CD14-positive monocyte (primary cell): Measurements from ENCODE around the gene IBA57. TPM values are rescaled to one million over a fixed set of nuclear protein-coding genes. Genes with fewer than 3 reads are reported as not detected.

Experiments used
- DNase-seq, 3 donors: peaks; one replicate each; pipeline ENCODE4 v3.0.0-alpha.2; 2011 to 2022
- H2AFZ ChIP-seq: 2 replicates; pipeline ENCODE4 v1.6.0; 2012; ENCODE audit warnings: mild to moderate bottlenecking, low read depth, low read length, inconsistent platforms; ENCODE audit not compliant: insufficient read depth, poor library complexity, severe bottlenecking
- H3K27ac ChIP-seq, 2 donors: 1 replicate in 1 of 2; 2 replicates in 1 of 2; pipeline ENCODE4 v1.5.1; 2012 to 2013; ENCODE audit warnings: low read length in 2 of 2, control low read depth in 1 of 2, inconsistent platforms in 1 of 2, low read depth in 1 of 2, mild to moderate bottlenecking in 1 of 2
- H3K27me3 ChIP-seq, 2 donors: one replicate each; pipeline versions ENCODE4 v1.6.0 to v1.6.1; 2011 to 2013; ENCODE audit warnings: low read length in 2 of 2; ENCODE audit not compliant: control insufficient read depth in 2 of 2, insufficient read depth in 2 of 2
- H3K36me3 ChIP-seq, 2 donors: replicated peaks in 1 of 2; 1 replicate in 1 of 2; 2 replicates in 1 of 2; pipeline versions ENCODE4 v1.5.1 to v1.6.1; 2012 to 2013; ENCODE audit warnings: low read length in 2 of 2, control low read depth in 1 of 2, inconsistent platforms in 1 of 2, mild to moderate bottlenecking in 1 of 2; ENCODE audit not compliant: insufficient read depth in 2 of 2, control insufficient read depth in 1 of 2
- H3K4me1 ChIP-seq, 2 donors: 1 replicate in 1 of 2; 2 replicates in 1 of 2; pipeline versions ENCODE4 v1.5.1 to v1.6.1; 2012 to 2013; ENCODE audit warnings: low read length in 2 of 2, control low read depth in 1 of 2, inconsistent platforms in 1 of 2, mild to moderate bottlenecking in 1 of 2, moderate library complexity in 1 of 2; ENCODE audit not compliant: insufficient read depth in 2 of 2, control insufficient read depth in 1 of 2
- H3K4me2 ChIP-seq: replicated peaks from 2 replicates; pipeline ENCODE3; 2012; ENCODE audit warnings: low read length, moderate library complexity, mild to moderate bottlenecking; ENCODE audit not compliant: poor library complexity, severe bottlenecking; ENCODE audit errors: extremely low read depth
- H3K4me3 ChIP-seq, 3 experiments: fragments of 200-600 bp in 1 of 3; sonication (generic) in 1 of 3; replicated peaks in 1 of 3; 1 replicate in 2 of 3; 2 replicates in 1 of 3; pipeline ENCODE4 v1.5.1; 2011 to 2013; ENCODE audit warnings: low read length in 3 of 3, mild to moderate bottlenecking in 3 of 3, control low read depth in 2 of 3, low read depth in 2 of 3, inconsistent platforms in 1 of 3, moderate library complexity in 1 of 3
- H3K79me2 ChIP-seq: 2 replicates; pipeline ENCODE4 v1.6.0; 2012; ENCODE audit warnings: mild to moderate bottlenecking, control low read depth, inconsistent platforms, low read length, moderate library complexity; ENCODE audit not compliant: insufficient read depth
- H3K9ac ChIP-seq: 2 replicates; pipeline ENCODE4 v1.6.0; 2017; ENCODE audit warnings: low read length, mild to moderate bottlenecking; ENCODE audit not compliant: insufficient read depth, poor library complexity, severe bottlenecking
- H3K9me3 ChIP-seq, 2 donors: replicated peaks in 1 of 2; 1 replicate in 1 of 2; 2 replicates in 1 of 2; pipeline versions ENCODE4 v1.5.1 to v1.6.1; 2012 to 2013; ENCODE audit warnings: low read length in 2 of 2, control low read depth in 1 of 2; ENCODE audit not compliant: control insufficient read depth in 1 of 2, insufficient read depth in 1 of 2
- H4K20me1 ChIP-seq: 2 replicates; pipeline ENCODE4 v1.6.0; 2012; ENCODE audit warnings: mild to moderate bottlenecking, low read length, control low read depth, moderate library complexity; ENCODE audit not compliant: insufficient read depth
- H3K27ac Mint-ChIP-seq, 7 donors: one replicate each; pipeline ENCODE4 v1.8.0; 2020; ENCODE audit warnings: mild to moderate bottlenecking in 7 of 7, mixed read lengths in 7 of 7, moderate library complexity in 6 of 7, inconsistent platforms in 2 of 7
- H3K27me3 Mint-ChIP-seq, 3 donors: one replicate each; pipeline ENCODE4 v1.8.0; 2021 to 2022; ENCODE audit warnings: low read depth in 3 of 3, mild to moderate bottlenecking in 3 of 3, mixed read lengths in 3 of 3, moderate library complexity in 3 of 3, inconsistent platforms in 1 of 3
- H3K36me3 Mint-ChIP-seq, 2 donors: one replicate each; pipeline ENCODE4 v1.8.0; 2020; ENCODE audit warnings: mixed read lengths in 2 of 2, inconsistent platforms in 1 of 2, mild to moderate bottlenecking in 1 of 2
- H3K4me1 Mint-ChIP-seq: one replicate; pipeline ENCODE4 v1.8.0; 2020; ENCODE audit warnings: mild to moderate bottlenecking, mixed read lengths
- H3K4me3 Mint-ChIP-seq, 2 donors: one replicate each; pipeline ENCODE4 v1.8.0; 2020; ENCODE audit warnings: mild to moderate bottlenecking in 2 of 2, mixed read lengths in 2 of 2, moderate library complexity in 1 of 2
- H3K9me3 Mint-ChIP-seq, 7 donors: one replicate each; pipeline ENCODE4 v1.8.0; 2020 to 2022; ENCODE audit warnings: mixed read lengths in 7 of 7, mild to moderate bottlenecking in 6 of 7, moderate library complexity in 6 of 7, inconsistent platforms in 2 of 7
- CTCF ChIP-seq: fragments of 200-600 bp; IDR thresholded peaks from one replicate; pipeline ENCODE4 v1.8.0; 2022; ENCODE audit warnings: antibody characterized with exemption, mild to moderate bottlenecking
- WGBS: methylation state at CpG from one replicate; pipeline ENCODE4 v1.1.5; 2013; ENCODE audit warnings: missing lambda C conversion rate; ENCODE audit not compliant: insufficient coverage; 5-methylcytosine and 5-hydroxymethylcytosine counted together
- intact Hi-C, 2 donors: fragments of 100-400 bp; cut with micrococcal nuclease; formaldehyde crosslinking; loops; one replicate each; pipeline versions ENCODE4 v1.15.0 to v1.15.1; 2023
- polyA plus RNA-seq, 3 donors: library from polyadenylated mRNA; depleted of rRNA in 1 of 3; unstranded in 2 of 3; stranded (reverse) in 1 of 3; fragments of 300-500 nt in 2 of 3; fragments of >200 nt in 1 of 3; fragmentation: Illumina TruSeq in 2 of 3; gene quantifications; 1 replicate in 2 of 3; 2 replicates in 1 of 3; pipeline ENCODE4 v1.2.3, GENCODE V29; 2012 to 2021

IBA57 gene
- polyA plus RNA-seq, 3 donors, result 1.6 to 2.1 (median 1.7) TPM

- peaks cover 6% of the 10 kb centered on the region for H3K4me1 Mint-ChIP-seq
- H3K27ac Mint-ChIP-seq, result no peak overlapping the region
- no peak overlapping the region for H2AFZ ChIP-seq
- no peak for TF ChIP-seq CTCF
- H3K4me3 Mint-ChIP-seq, result no peak overlapping the region
- peaks cover 0 to 10% of the 10 kb centered on the region in 2 donors for H3K27me3 ChIP-seq
- H3K4me3 ChIP-seq, result no peak overlapping the region
- H3K36me3 ChIP-seq, result no peaks in the 10 kb centered on the region
- no peak overlapping the region for H3K4me2 ChIP-seq
- no peak overlapping the region for H3K9ac ChIP-seq
- H3K9me3 ChIP-seq, result no peaks in the 10 kb centered on the region
- no peaks in the 10 kb centered on the region for H3K79me2 ChIP-seq
- DNase-seq, result no peak
- peaks cover 9 to 28% (median 22%) of the 10 kb centered on the region in 3 donors for H3K27me3 Mint-ChIP-seq
- peaks cover 6 to 16% of the 10 kb centered on the region in 2 donors for H3K4me1 ChIP-seq
- H3K36me3 Mint-ChIP-seq, result no peaks in the 10 kb centered on the region
- no peaks in the 10 kb centered on the region for H4K20me1 ChIP-seq
- intact Hi-C loops, result loop anchor here (5.0 to 10.0 kb wide), 3 partner anchors 75 to 308 kb away; partner anchors contain the start of gene TRIM11 (in 1 of the 2)
- 100% methylated on average over 1 of the region's 3 CpGs for WGBS
- peaks cover 0 to 3% (median 0%) of the 10 kb centered on the region in 7 donors for H3K9me3 Mint-ChIP-seq
- H3K27ac ChIP-seq, result no peak overlapping the region
Observed at GRCh38 chr1:228209657-228210056, 44.1 kb downstream of the IBA57 start.

GRCh38 chr1:228210076-228210651 is 44.6 kb downstream of the IBA57 start:
- intact Hi-C loops, result loop anchor here (5.0 to 10.0 kb wide), 3 partner anchors 75 to 307 kb away; partner anchors contain the start of gene TRIM11 (in 1 of the 2)
- no peak for TF ChIP-seq CTCF
- no peak overlapping the region for H3K4me2 ChIP-seq
- no peaks in the 10 kb centered on the region for H3K9me3 ChIP-seq
- Mint-ChIP-seq H3K4me3 (no peak overlapping the region), H3K27ac (no peak overlapping the region), H3K27me3 (peaks cover 9 to 31% (median 24%) of the 10 kb centered on the region in 3 donors), H3K9me3 (peaks cover 0 to 3% (median 0%) of the 10 kb centered on the region in 7 donors), H3K36me3 (no peaks in the 10 kb centered on the region), H3K4me1 (peaks cover 6% of the 10 kb centered on the region)
- H3K27me3 ChIP-seq, result peaks cover 0 to 10% of the 10 kb centered on the region in 2 donors
- no peaks in the 10 kb centered on the region for H3K36me3 ChIP-seq
- no peak overlapping the region for H2AFZ ChIP-seq
- no peak for DNase-seq
- WGBS, result 98% methylated on average over 5 of the region's 11 CpGs
- H3K27ac ChIP-seq, result no peak overlapping the region
- peaks cover 6 to 16% of the 10 kb centered on the region in 2 donors for H3K4me1 ChIP-seq
- no peak overlapping the region for H3K4me3 ChIP-seq
- H3K79me2 ChIP-seq, result no peaks in the 10 kb centered on the region
- H4K20me1 ChIP-seq, result no peaks in the 10 kb centered on the region
- no peak overlapping the region for H3K9ac ChIP-seq
